CD4-positive, alpha-beta T cell treated with Interleukin-21 for 1 hour (primary cell): ENCODE measurements around the gene LRRC31.

Source experiments
- DNase-seq: peaks from one replicate; pipeline ENCODE4 v3.0.0-alpha.2; 2020

LRRC31 gene

GRCh38 chr3:169812332-169813235 lies 57.2 kb downstream of the LRRC31 start, which contains the start of the genes LRRC34 and LRRIQ4:
Gene LRRC34 (minus strand): TSS chr3:169812904. CDS start chr3:169812548, 356 bp downstream.
Gene LRRIQ4 (plus strand): TSS chr3:169812870. CDS start chr3:169821922, 9,052 bp downstream.
- peak; percentile 68 for DNase-seq

- peak; percentile 9 for DNase-seq
Observed at GRCh38 chr3:169811631-169812331, 58.0 kb downstream of the LRRC31 start.

- no peak for DNase-seq
Observed at GRCh38 chr3:169809230-169809795, 60.4 kb downstream of the LRRC31 start.

GRCh38 chr3:169804681-169805080 lies 65.1 kb downstream of the LRRC31 start:
- DNase-seq, result no peak

- DNase-seq, result no peak
Observed at GRCh38 chr3:169792359-169792758, 77.4 kb downstream of the LRRC31 start.

- no peak for DNase-seq
Observed at GRCh38 chr3:169790687-169791429, 78.9 kb downstream of the LRRC31 start.

- DNase-seq, result no peak
Observed at GRCh38 chr3:169790219-169790618, 79.5 kb downstream of the LRRC31 start.
